ENCODE data around the gene ZNF205.
"Not testable (repeated sequence)": the region's sequence is repeated elsewhere in the genome, so short reads cannot be mapped to it uniquely, and the experiment has no call there.

Gene ZNF205

DNA sequence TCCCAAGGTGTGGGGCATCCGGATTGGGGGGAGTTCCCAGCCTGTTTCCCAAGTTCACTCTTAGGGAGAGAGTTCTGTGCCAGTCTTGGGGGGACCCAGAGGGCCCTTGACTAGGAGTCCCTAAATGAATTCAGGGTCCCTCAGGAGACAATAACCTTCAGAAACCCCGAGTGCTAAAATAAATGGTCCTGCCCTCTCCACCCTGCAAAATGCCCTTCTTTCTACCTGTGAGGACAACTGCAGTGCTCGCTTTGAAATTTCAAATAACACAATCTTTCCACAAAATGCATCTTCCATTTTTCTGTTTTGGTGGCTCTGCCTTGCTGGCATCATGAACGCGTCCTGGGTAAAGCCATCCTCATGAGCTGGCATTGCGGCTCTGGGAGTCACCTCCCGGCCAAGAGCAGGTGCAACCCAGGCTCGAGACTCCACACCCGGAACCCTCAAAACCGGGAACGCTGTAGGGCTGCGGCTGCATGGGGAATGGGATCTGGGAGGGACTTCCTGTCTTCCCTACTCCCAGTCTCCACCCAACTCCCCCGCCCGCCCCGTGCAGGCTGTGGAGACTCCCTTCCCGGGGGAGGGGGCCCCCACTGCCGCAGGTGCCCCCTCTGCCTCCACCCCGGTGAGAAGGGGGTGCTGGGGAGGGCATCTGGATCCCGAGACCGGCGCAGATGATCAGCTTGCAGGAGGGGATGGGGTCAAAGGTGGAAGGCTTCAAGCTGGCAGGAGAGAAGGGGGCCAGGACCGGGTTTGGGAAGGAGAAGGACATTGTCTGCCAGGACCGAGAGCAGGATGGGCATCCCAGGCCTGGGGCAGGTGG is at the start of gene ZNF205:
Gene ZNF205 (plus strand): TSS at position 529 of the 823 bp plus-strand sequence. CDS start 845 bp downstream, outside the sequence.
- DNase-seq (ENCODE audit: low read depth): peak; percentile 73

DNA sequence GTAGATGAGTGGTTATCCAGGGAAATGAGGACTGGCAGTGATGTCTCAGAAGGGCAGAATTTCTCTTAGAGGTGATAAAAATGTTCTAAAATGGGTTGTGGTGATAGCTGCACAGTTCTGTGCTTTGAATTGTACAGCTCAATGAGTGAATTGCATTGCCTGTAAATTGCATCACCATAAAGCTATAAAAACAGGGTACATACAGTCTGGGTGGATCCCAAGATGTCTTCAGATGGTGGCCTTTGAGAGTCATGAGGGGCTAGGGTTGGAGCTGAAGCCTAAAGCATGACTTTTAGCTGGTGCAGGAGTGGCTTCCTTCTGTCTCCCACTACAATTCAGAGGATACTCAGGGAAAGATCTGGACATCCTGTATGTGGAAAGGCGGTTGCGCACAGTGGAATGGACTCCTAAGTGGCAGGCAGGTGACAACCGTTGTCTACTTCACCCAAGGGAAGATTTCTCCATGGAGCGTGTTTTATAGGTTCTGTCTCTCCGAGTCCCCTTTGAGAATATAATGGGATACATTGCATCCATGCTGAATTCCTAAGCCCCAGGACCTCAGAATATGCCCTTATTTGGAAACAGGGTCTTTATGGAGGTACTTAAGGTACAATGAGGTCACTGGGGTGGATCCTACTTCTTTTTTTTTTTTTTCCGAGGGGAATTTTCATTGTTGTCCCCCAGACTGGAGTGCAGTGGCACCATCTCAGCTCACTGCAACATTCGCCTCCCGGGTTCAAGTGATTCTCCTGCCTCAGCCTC is 48.6 kb upstream of the ZNF205 start:
- no peak for DNase-seq (ENCODE audit: low read depth)

DNA sequence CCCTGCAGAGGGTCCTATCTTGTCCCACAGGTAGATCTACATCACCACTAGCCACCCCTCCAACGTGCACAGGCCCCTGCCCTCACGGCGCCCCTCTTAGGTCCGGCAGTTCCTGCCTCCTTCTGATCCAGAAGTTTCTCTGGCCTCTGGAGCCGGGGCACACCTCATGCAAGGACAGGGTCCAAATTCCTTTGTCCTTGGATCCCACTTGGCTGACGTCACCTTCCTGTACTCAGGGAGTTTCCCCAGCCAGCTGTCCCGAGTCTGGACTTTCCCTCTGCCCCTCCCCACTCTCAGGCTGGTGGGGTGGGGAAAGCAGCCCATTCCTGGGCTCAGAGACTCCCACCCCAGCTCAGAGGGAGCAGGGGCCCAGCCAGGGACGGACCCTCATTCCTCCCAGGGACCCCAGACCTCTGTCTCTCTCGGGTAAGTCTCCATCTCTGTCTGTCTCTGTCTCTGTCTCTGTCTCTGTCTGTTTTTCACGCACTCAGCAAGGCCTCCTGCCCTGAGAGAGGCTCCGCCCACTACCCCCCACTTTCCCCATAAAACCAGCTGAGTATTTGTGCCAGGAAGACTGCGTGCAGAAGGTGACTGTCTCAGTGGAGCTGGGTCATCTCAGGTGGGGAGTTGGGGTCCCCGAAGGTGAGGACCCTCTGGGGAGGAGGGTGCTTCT is 47.2 kb upstream of the ZNF205 start, which contains the start of gene IL32:
Gene IL32 (plus strand): TSS at position 572 of the 673 bp plus-strand sequence. CDS start 172 bp downstream, outside the sequence.
- peak; percentile 59 for DNase-seq (ENCODE audit: low read depth)

DNA sequence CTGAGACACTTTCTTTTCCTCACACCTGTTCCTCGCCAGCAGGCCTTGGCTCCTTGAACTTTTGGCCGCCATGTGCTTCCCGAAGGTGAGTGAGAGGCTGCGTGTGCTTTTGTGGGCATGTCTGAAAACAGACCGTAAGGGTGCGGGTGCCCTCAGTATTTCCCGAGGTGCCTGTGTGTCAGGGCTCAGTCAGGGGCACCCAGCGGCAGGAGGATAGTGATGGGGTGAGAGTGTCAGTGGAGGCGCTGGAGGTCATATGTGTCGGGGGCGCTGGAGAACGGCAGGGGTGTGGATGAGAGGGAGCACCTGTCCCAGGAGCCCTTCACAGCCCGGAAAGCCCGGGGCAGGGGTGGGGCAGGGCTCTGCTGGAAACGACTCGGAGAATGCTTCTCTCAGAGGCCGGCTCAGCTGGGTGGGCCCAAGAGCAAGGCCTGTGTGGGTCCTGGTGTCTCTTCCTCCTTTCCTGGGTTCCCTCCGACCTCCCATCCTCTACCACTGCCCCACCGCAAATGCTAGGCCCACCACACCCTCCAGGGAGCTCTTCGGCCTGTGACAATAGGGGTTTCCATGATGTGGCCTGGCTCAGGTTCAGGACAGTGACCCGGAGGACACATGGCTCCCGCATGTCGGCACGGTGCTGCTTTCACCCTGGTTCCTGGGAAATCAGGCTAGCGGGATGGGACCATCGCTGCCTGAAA is 46.5 kb upstream of the ZNF205 start:
- DNase-seq (ENCODE audit: low read depth): no peak

DNA sequence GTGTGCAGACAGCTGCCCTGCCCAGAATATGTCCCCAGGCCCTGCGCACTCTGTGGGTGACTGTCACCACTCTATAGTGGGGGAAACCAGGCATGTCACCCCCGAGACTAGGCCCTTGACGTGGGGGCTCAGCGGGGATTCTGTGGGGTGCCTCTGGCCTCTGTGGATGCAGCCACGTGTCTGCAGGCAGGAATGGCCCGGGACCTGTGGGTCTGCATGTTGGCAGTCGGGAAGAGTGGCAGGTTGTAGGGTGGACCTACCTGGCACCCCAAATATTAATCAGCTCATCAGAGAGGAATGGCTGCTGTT is 46.0 kb upstream of the ZNF205 start:
- DNase-seq (ENCODE audit: low read depth): no peak

DNA sequence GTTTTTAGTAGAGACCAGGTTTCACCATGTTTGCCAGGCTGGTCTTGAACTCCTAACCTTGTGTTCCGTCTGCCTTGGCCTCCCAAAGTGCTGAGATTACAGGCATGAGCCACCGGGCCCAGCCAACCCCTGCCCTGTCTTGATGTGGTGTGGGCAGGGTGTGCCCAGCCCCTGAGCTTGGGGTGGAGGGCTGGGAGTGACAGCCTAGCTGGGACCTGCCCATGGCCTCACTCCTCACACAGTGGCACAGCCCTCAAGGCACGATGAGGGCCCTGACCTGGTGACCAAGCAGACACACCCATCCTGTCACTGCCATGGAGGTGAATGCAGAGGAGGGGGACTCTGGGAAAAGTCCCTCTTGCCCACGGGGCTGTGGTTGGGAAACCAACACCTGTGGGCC is 43.9 kb upstream of the ZNF205 start:
- DNase-seq (ENCODE audit: low read depth): no peak

DNA sequence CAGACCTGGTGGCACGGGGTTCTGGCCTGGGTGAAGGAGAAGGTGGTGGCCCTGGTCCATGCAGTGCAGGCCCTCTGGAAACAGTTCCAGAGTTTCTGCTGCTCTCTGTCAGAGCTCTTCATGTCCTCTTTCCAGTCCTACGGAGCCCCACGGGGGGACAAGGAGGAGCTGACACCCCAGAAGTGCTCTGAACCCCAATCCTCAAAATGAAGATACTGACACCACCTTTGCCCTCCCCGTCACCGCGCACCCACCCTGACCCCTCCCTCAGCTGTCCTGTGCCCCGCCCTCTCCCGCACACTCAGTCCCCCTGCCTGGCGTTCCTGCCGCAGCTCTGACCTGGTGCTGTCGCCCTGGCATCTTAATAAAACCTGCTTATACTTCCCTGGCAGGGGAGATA is 43.2 kb upstream of the ZNF205 start:
- not testable (repeated sequence) for DNase-seq (ENCODE audit: low read depth)

DNA sequence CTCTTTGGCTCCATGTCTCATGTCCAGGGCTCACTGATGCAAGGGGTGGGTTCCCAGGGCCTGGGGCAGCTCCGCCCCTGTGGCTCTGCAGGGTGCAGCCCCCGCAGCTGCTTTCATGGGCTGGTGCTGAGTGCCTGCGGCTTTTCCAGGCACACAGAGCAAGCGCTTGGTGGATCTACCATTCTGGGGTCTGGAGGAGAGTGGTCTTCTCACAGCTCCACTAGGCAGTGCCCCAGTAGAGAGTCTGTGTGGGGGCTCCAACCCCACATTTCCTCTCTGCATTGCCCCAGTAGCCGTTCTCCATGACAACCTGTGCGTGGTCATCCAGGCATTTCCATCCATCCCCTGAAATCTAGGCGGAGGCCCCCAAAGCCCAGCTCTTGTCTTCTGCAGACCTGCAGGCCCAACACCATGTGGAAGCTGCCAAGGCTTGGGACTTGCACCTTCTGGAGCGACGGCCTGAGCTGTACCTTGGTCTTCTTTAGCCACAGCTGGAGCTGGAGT is 41.7 kb upstream of the ZNF205 start:
- no peak for DNase-seq (ENCODE audit: low read depth)

- DNase-seq (ENCODE audit: low read depth): no peak
These were observed 40.7 kb upstream of the ZNF205 start for GRCh38 chr16:3071655-3072054.

DNA sequence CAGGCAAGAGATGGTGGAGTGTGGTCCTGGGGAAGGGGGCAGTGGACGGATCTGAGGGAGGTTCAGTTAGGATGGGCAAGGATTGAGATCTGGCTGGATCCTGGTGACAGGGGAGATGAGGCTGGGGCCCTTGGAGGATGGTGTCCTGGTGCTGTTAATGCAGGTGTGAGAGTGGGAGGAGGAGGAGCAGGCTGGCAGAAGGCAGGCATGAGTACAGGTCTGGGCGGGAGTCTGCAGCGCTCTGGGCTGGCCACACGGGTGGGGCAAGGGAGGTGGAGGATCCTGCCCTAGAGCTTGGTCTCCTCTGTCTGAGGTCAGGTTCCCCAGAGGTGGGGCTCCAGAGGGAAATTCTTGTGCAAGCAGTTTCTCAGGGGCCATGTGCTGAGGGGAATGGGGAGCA is 40.2 kb upstream of the ZNF205 start:
- not testable (repeated sequence) for DNase-seq (ENCODE audit: low read depth)

GRCh38 chr16:3072576-3073263 is 39.7 kb upstream of the ZNF205 start:
- not testable (repeated sequence) for DNase-seq (ENCODE audit: low read depth)

- DNase-seq (ENCODE audit: low read depth): no peak
These were observed 38.9 kb upstream of the ZNF205 start for GRCh38 chr16:3073448-3073847.

- no peak for DNase-seq (ENCODE audit: low read depth)
These were observed 37.4 kb upstream of the ZNF205 start for GRCh38 chr16:3074860-3075522.

DNA sequence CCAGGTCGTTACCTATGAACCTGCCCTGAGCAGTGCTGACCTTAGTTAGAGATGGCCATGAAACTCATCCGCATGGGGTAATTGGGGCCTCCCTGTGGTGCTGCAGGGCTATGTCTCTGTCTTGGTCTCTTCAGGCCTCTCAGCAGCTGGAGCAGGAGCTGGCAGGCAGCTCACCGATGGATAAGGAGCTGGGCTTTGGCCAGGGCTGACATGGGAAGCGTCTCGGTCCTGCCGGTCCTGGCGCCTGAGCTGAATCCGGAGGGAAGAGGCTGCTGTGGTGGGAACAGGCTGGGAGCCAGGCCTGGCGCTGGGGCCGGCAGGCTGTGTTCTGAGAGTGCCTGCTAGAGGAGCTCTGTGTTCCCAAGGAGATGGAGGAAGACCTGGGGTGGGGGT is 36.9 kb upstream of the ZNF205 start:
- DNase-seq (ENCODE audit: low read depth): no peak

DNA sequence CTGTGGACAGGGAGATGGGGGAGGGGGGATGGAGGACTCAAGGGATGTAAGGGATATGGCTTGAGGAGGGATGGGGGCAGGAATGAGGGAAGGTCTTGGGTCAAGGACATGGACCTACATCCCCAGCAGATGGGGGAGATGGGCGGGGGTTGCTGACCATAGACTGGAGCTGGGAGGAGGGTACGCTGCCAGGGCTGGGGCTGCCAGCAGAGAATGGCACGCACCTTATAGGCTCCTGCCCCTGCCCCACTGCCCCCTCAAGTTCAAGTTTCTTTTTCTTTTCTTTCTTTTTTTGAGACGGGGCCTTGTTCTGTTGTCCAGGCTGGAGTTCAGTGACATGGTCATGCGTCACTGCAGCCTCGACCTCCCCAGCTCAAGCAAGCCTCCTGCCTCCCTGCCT is 36.4 kb upstream of the ZNF205 start:
- not testable (repeated sequence) for DNase-seq (ENCODE audit: low read depth)

- no peak for DNase-seq (ENCODE audit: low read depth)
These were observed 35.8 kb upstream of the ZNF205 start for GRCh38 chr16:3076577-3076976.

DNA sequence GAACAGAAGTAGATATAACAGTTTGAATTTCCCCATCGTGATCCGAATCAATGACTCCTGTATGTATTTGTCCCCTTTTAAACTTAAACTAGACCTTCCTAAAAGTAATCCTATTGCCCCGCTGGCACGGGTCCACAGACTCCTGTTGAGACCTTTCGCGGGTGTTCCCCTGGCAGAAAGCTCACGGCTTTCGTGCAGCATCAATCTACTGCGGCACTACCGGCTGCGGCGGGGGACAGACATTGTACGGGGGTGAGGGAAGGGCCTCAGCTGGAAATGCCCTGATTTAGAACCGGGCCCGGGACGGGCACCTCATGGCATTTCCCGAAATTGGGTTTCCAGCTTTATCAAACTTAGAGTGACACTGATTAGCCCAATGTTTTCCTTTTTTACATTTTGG is 32.4 kb upstream of the ZNF205 start:
- no peak for DNase-seq (ENCODE audit: low read depth)

DNA sequence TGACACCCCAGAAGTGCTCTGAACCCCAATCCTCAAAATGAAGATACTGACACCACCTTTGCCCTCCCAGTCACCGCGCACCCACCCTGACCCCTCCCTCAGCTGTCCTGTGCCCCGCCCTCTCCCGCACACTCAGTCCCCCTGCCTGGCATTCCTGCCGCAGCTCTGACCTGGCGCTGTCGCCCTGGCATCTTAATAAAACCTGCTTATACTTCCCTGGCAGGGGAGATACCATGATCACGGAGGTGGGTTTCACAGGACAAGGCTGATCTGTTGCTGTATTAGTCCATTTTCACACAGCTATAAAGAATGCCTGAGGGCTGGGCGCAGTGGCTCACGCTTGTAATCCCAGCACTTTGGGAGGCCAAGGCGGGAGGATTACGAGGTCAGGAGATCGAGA is 30.4 kb upstream of the ZNF205 start:
- not testable (repeated sequence) for DNase-seq (ENCODE audit: low read depth)

GRCh38 chr16:3083408-3083807 is 29.0 kb upstream of the ZNF205 start:
- not testable (repeated sequence) for DNase-seq (ENCODE audit: low read depth)

DNA sequence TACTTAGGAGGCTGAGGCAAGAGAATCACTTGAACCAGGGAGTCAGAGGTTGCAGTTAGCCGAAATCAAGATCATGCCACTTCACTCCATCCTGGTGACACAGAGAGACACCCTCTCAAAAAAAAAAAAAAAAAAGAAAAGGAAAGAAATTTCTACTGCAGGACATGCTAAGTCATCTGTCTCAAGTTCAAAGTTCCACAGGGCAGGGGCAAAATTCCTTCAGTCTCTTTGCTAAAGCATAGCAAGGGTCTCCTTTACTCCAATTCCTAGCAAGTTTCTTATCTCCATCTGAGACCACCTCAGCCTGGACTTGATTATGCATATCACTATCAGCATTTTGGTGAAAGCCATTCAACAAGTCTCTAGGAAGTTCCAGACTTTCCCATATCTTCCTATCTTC is 27.9 kb upstream of the ZNF205 start:
- DNase-seq (ENCODE audit: low read depth): no peak

Measured in amniotic epithelial cell (primary cell).